H9 (cell line): ENCODE data around the gene COPS8. TPM values are rescaled to one million over a fixed set of nuclear protein-coding genes. Genes with fewer than 3 reads are reported as not detected.

Source experiments
- DNase-seq: peaks from one replicate; pipeline ENCODE4 v3.0.0-alpha.2; 2017
- H2AFZ ChIP-seq: one replicate; pipeline ENCODE4 v1.6.1; 2013; ENCODE audit warnings: mild to moderate bottlenecking, low read length, control low read depth, moderate library complexity
- H2AK5ac ChIP-seq: 2 replicates; pipeline ENCODE4 v1.6.1; 2013; ENCODE audit warnings: low read length, control low read depth, mixed read lengths; ENCODE audit not compliant: insufficient read length
- H2BK120ac ChIP-seq: one replicate; pipeline ENCODE4 v1.6.1; 2013; ENCODE audit warnings: low read depth, mild to moderate bottlenecking, low read length, control low read depth, inconsistent platforms; ENCODE audit not compliant: poor library complexity, severe bottlenecking
- H2BK12ac ChIP-seq: 2 replicates; pipeline ENCODE4 v1.6.1; 2013; ENCODE audit warnings: low read length, control low read depth, mixed read lengths, low read depth; ENCODE audit not compliant: insufficient read length
- H2BK15ac ChIP-seq: 2 replicates; pipeline ENCODE4 v1.6.1; 2013; ENCODE audit warnings: low read depth, low read length, control low read depth
- H2BK20ac ChIP-seq: one replicate; pipeline ENCODE4 v1.6.1; 2013; ENCODE audit warnings: low read depth, mild to moderate bottlenecking, low read length, control low read depth, inconsistent platforms; ENCODE audit not compliant: poor library complexity, severe bottlenecking
- H2BK5ac ChIP-seq: 2 replicates; pipeline ENCODE4 v1.6.1; 2013; ENCODE audit warnings: low read length, control low read depth, mixed read lengths; ENCODE audit not compliant: insufficient read length
- H3K14ac ChIP-seq: 2 replicates; pipeline ENCODE4 v1.6.1; 2013; ENCODE audit warnings: low read length, control low read depth; ENCODE audit not compliant: insufficient read depth
- H3K18ac ChIP-seq: 2 replicates; pipeline ENCODE4 v1.6.1; 2013; ENCODE audit warnings: low read depth, mild to moderate bottlenecking, mixed read lengths, low read length, control low read depth; ENCODE audit not compliant: insufficient read length
- H3K23ac ChIP-seq: 2 replicates; pipeline ENCODE4 v1.6.1; 2013; ENCODE audit warnings: low read length, control low read depth, mixed read lengths, low read depth; ENCODE audit not compliant: insufficient read length
- H3K23me2 ChIP-seq: 2 replicates; pipeline ENCODE4 v1.6.1; 2013; ENCODE audit warnings: low read depth, mild to moderate bottlenecking, mixed read lengths, low read length, control low read depth; ENCODE audit not compliant: insufficient read length, poor library complexity, severe bottlenecking
- H3K27ac ChIP-seq: 2 replicates; pipeline ENCODE4 v1.5.1; 2013; ENCODE audit warnings: low read length, control low read depth, mixed read lengths, low read depth; ENCODE audit not compliant: insufficient read length
- H3K27me3 ChIP-seq: 2 replicates; pipeline ENCODE4 v1.6.1; 2013; ENCODE audit warnings: low read length, control low read depth, inconsistent platforms; ENCODE audit not compliant: insufficient read depth
- H3K4ac ChIP-seq: 2 replicates; pipeline ENCODE4 v1.6.1; 2013; ENCODE audit warnings: low read depth, mild to moderate bottlenecking, control low read depth, inconsistent platforms, low read length, moderate library complexity
- H3K4me1 ChIP-seq: 2 replicates; pipeline ENCODE4 v1.6.1; 2013; ENCODE audit warnings: low read length, control low read depth, inconsistent platforms; ENCODE audit not compliant: insufficient read depth
- H3K4me2 ChIP-seq: 2 replicates; pipeline ENCODE4 v1.6.1; 2013; ENCODE audit warnings: low read length, control low read depth, mixed read lengths; ENCODE audit not compliant: insufficient read length, insufficient read depth
- H3K56ac ChIP-seq: 2 replicates; pipeline ENCODE4 v1.6.1; 2013; ENCODE audit warnings: low read depth, mild to moderate bottlenecking, mixed read lengths, low read length, control low read depth; ENCODE audit not compliant: insufficient read length
- H3K79me1 ChIP-seq: 2 replicates; pipeline ENCODE4 v1.6.1; 2013; ENCODE audit warnings: low read depth, mild to moderate bottlenecking, moderate library complexity, low read length, control low read depth, inconsistent platforms; ENCODE audit not compliant: insufficient read depth, poor library complexity, severe bottlenecking
- H3K79me2 ChIP-seq: 2 replicates; pipeline ENCODE4 v1.6.1; 2013; ENCODE audit warnings: low read length, control low read depth, inconsistent platforms; ENCODE audit not compliant: insufficient read depth
- H3K9ac ChIP-seq: 2 replicates; pipeline ENCODE4 v1.6.1; 2013; ENCODE audit warnings: low read length, control low read depth, mixed read lengths; ENCODE audit not compliant: insufficient read length; ENCODE audit errors: extremely low read depth
- H3K9me3 ChIP-seq: one replicate; pipeline ENCODE4 v1.6.1; 2013; ENCODE audit warnings: low read depth, low read length, inconsistent platforms; ENCODE audit not compliant: control insufficient read depth
- H3T11ph ChIP-seq: one replicate; pipeline ENCODE4 v1.6.1; 2013; ENCODE audit warnings: mild to moderate bottlenecking, low read length, control low read depth, inconsistent platforms
- H4K20me1 ChIP-seq: one replicate; pipeline ENCODE4 v1.6.1; 2013; ENCODE audit not compliant: control insufficient read depth, insufficient read length, insufficient read depth
- H4K5ac ChIP-seq: 2 replicates; pipeline ENCODE4 v1.6.1; 2013; ENCODE audit warnings: low read depth, mild to moderate bottlenecking, mixed read lengths, low read length, control low read depth; ENCODE audit not compliant: insufficient read length
- H4K8ac ChIP-seq: replicated peaks from 2 replicates; pipeline ENCODE4 v1.6.1; 2013; ENCODE audit warnings: low read length, control low read depth, mixed read lengths, low read depth; ENCODE audit not compliant: insufficient read length
- H4K91ac ChIP-seq: 2 replicates; pipeline ENCODE4 v1.6.1; 2013; ENCODE audit warnings: low read depth, mild to moderate bottlenecking, moderate library complexity, mixed read lengths, low read length, control low read depth; ENCODE audit not compliant: insufficient read length
- H3K27ac Mint-ChIP-seq, 3 experiments: 2 replicates in 2 of 3; 3 replicates in 1 of 3; pipeline ENCODE4 v1.8.0; 2020 to 2021; ENCODE audit warnings: mixed read lengths in 3 of 3, mild to moderate bottlenecking in 1 of 3, moderate library complexity in 1 of 3
- H3K27me3 Mint-ChIP-seq: 2 replicates; pipeline ENCODE4 v1.8.0; 2021; ENCODE audit warnings: low read depth, mild to moderate bottlenecking, moderate library complexity, mixed read lengths
- H3K36me3 Mint-ChIP-seq, 3 experiments: 2 replicates in 2 of 3; 3 replicates in 1 of 3; pipeline ENCODE4 v1.8.0; 2020 to 2021; ENCODE audit warnings: low read depth in 3 of 3, mixed read lengths in 3 of 3; ENCODE audit not compliant: insufficient read depth in 1 of 3
- H3K4me1 Mint-ChIP-seq, 2 experiments: 2 replicates each; pipeline ENCODE4 v1.8.0; 2020; ENCODE audit warnings: mixed read lengths in 2 of 2
- H3K4me3 Mint-ChIP-seq, 2 experiments: 2 replicates in 1 of 2; 3 replicates in 1 of 2; pipeline ENCODE4 v1.8.0; 2020 to 2021; ENCODE audit warnings: mild to moderate bottlenecking in 2 of 2, mixed read lengths in 2 of 2, moderate library complexity in 1 of 2
- H3K9me3 Mint-ChIP-seq, 2 experiments: 2 replicates in 1 of 2; 3 replicates in 1 of 2; pipeline ENCODE4 v1.8.0; 2020; ENCODE audit warnings: mild to moderate bottlenecking in 2 of 2, mixed read lengths in 2 of 2, moderate library complexity in 1 of 2
- WGBS: extraction: QIAGEN DNeasy Blood & Tissue Kit; methylation state at CpG from one replicate; pipeline ENCODE4 v1.1.7; 2013; ENCODE audit warnings: missing lambda C conversion rate, low lambda C conversion rate, mixed read lengths; ENCODE audit not compliant: insufficient read length; ENCODE audit errors: extremely low coverage; 5-methylcytosine and 5-hydroxymethylcytosine counted together
- total RNA-seq: library from RNA; stranded (reverse); gene quantifications from 2 replicates; pipeline ENCODE4 v1.2.1, GENCODE V29; 2021
- TF ChIP-seq, protein P1 (sequence below): fragments of 200-600 bp; sonication (generic); conservative IDR thresholded peaks from 3 replicates; pipeline ENCODE4 v1.8.0; 2021; ENCODE audit warnings: antibody characterized with exemption, mild to moderate bottlenecking

COPS8 gene
- total RNA-seq, 1 experiment from 2014 or later: 65.2 TPM

DNA sequence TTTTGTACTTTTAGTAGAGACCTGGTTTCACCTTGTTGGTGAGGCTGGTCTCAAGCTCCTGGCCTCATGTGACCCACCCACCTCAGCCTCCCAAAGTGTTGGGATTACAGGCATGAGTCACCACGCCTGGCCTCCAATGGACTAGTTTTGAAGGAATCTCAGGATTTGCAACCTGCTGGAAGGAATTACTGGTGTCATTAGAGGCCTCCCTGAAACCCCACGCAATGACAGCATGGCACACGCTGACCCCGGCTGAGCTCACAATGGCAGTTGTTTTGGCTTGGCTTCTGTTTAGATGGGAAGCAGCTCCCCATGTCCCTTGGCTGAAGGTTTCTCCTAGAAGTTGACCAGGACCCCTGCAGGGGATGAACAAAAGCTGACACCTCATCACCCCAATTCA is 23.1 kb upstream of the COPS8 start:
- H3K9me3 Mint-ChIP-seq: no peaks in the 10 kb centered on the region
- H2BK15ac ChIP-seq: no peak overlapping the region; the same call in 1 of the 2 replicates
- H2BK12ac ChIP-seq: no peak overlapping the region
- no peak overlapping the region for H3K27ac Mint-ChIP-seq
- no peak overlapping the region for H3K14ac ChIP-seq
- H3K27ac ChIP-seq: no peak overlapping the region
- no peak overlapping the region for H2AK5ac ChIP-seq
- no peak overlapping the region for H3K4ac ChIP-seq
- no peak overlapping the region for H3K56ac ChIP-seq
- no peaks in the 10 kb centered on the region; the same call in 1 of the 2 replicates for H3K27me3 Mint-ChIP-seq
- TF ChIP-seq, protein P1, sequence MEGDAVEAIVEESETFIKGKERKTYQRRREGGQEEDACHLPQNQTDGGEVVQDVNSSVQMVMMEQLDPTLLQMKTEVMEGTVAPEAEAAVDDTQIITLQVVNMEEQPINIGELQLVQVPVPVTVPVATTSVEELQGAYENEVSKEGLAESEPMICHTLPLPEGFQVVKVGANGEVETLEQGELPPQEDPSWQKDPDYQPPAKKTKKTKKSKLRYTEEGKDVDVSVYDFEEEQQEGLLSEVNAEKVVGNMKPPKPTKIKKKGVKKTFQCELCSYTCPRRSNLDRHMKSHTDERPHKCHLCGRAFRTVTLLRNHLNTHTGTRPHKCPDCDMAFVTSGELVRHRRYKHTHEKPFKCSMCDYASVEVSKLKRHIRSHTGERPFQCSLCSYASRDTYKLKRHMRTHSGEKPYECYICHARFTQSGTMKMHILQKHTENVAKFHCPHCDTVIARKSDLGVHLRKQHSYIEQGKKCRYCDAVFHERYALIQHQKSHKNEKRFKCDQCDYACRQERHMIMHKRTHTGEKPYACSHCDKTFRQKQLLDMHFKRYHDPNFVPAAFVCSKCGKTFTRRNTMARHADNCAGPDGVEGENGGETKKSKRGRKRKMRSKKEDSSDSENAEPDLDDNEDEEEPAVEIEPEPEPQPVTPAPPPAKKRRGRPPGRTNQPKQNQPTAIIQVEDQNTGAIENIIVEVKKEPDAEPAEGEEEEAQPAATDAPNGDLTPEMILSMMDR: no peak
- H2BK20ac ChIP-seq: no peak overlapping the region
- no CpG with 5 or more reads among the region's 4 CpGs for WGBS
- no peak overlapping the region for H2AFZ ChIP-seq
- no peak overlapping the region for H4K5ac ChIP-seq
- no peaks in the 10 kb centered on the region for H3K9me3 ChIP-seq
- no peaks in the 10 kb centered on the region for H3K23me2 ChIP-seq
- H2BK5ac ChIP-seq: no peak overlapping the region
- no peak overlapping the region for H3K4me2 ChIP-seq
- DNase-seq: no peak
- no peak overlapping the region for H3K23ac ChIP-seq
- H3K18ac ChIP-seq: no peak overlapping the region
- H3K4me1 Mint-ChIP-seq: peaks cover 14 to 30% of the 10 kb centered on the region in 2 experiments
- H3K4me1 ChIP-seq: no peaks in the 10 kb centered on the region; the same call in 1 of the 2 replicates
- no peaks in the 10 kb centered on the region for H3K79me1 ChIP-seq
- H3K36me3 Mint-ChIP-seq: no peaks in the 10 kb centered on the region
- no peaks in the 10 kb centered on the region for H4K20me1 ChIP-seq
- no peak overlapping the region for H3K9ac ChIP-seq
- no peak overlapping the region for H4K8ac ChIP-seq
- no peak overlapping the region for H3K4me3 Mint-ChIP-seq
- no peak overlapping the region for H3T11ph ChIP-seq
- no peak overlapping the region for H4K91ac ChIP-seq
- H3K27me3 ChIP-seq: no peaks in the 10 kb centered on the region
- no peak overlapping the region for H2BK120ac ChIP-seq
- H3K79me2 ChIP-seq: no peaks in the 10 kb centered on the region
